HCT116 (cell line): ENCODE results near the gene CALCOCO2.
"Not testable (repeated sequence)": the region's sequence is repeated elsewhere in the genome, so short reads cannot be mapped to it uniquely, and the experiment has no call there.

Source experiments
- CBX3 ChIP-seq: IDR thresholded peaks from 2 replicates; pipeline ENCODE4 v1.6.1; 2012; ENCODE audit warnings: low read depth
- CTCF ChIP-seq, 3 experiments: fragments of 200-600 bp in 1 of 3; sonication (generic) in 1 of 3; IDR thresholded peaks in 2 of 3; conservative IDR thresholded peaks in 1 of 3; 2 replicates each; pipeline ENCODE4 v1.5.1; 2012 to 2017; ENCODE audit warnings: low read depth in 2 of 3, low read length in 2 of 3, antibody characterized with exemption in 1 of 3, borderline replicate concordance in 1 of 3, control low read depth in 1 of 3, mild to moderate bottlenecking in 1 of 3, mixed read lengths in 1 of 3, mixed run types in 1 of 3, moderate library complexity in 1 of 3; ENCODE audit not compliant: insufficient read depth in 1 of 3
- EZH2 ChIP-seq: fragments of 200-600 bp; sonication (generic); IDR thresholded peaks from 2 replicates; pipeline ENCODE4 v1.6.1; 2017; ENCODE audit warnings: antibody characterized with exemption, mixed run types
- EZH2phosphoT487 ChIP-seq: fragments of 200-600 bp; IDR thresholded peaks from 2 replicates; pipeline ENCODE4 v1.6.1; 2018; ENCODE audit warnings: antibody characterized with exemption, borderline replicate concordance
- POLR2A ChIP-seq: IDR thresholded peaks from 2 replicates; pipeline ENCODE4 v1.7.0; 2011; ENCODE audit warnings: borderline replicate concordance; ENCODE audit not compliant: insufficient read depth, insufficient read length; ENCODE audit errors: extremely low read depth
- REST ChIP-seq: IDR thresholded peaks from 2 replicates; pipeline ENCODE4 v1.6.1; 2012; ENCODE audit warnings: low read depth
- SIN3A ChIP-seq: IDR thresholded peaks from 2 replicates; pipeline ENCODE4 v1.6.1; 2012; ENCODE audit warnings: low read depth
- ZBTB33 ChIP-seq: IDR thresholded peaks from 2 replicates; pipeline ENCODE4 v1.6.1; 2011; ENCODE audit warnings: mild to moderate bottlenecking, low read length, moderate library complexity; ENCODE audit not compliant: insufficient replicate concordance; ENCODE audit errors: extremely low read depth
- ZFX ChIP-seq: fragments of 450-650 bp; IDR thresholded peaks from 2 replicates; pipeline ENCODE4 v1.6.1; 2017

- not testable (repeated sequence) for TF ChIP-seq CTCF (IDR thresholded peaks at IDR 0.05 in 2 of 3, conservative IDR thresholded peaks at IDR 0.05 in 1 of 3; ENCODE audit: borderline replicate concordance in 1 of 3, insufficient read depth in 1 of 3, low read depth in 2 of 3, low read length in 2 of 3); ZBTB33; SIN3A; CBX3; ZFX; EZH2phosphoT487; EZH2; POLR2A; REST
Measured at GRCh38 chr17:48837458-48837857, 6.6 kb downstream of the CALCOCO2 start.
